Measurements from ENCODE around the gene AKR7A3.
"Not testable (repeated sequence)": the region's sequence is repeated elsewhere in the genome, so short reads cannot be mapped to it uniquely, and the experiment has no call there.

AKR7A3 gene

DNA sequence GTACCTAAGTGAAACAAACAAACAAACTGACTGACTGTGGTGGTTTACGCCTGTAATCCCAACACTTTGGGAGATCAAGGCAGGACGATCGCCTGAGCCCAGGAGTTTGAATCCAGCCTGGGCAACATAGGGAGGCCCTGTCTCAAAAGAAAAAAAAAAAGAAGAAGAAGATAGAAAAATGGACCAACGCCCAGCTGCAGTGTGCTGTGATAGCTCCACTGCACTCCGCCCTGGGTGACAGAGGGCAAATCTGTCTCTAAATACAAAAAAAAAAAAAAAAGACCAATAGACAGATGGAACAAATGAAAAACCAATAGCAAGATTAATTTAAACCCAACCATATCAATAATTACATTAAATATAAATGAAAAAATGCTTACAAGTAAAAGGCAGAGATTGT lies 13.9 kb downstream of the AKR7A3 start:
- H3K27ac ChIP-seq: no peak overlapping the region
- TF ChIP-seq ZFX (IDR thresholded peaks at IDR 0.05) (no peak), CTCF (conservative IDR thresholded peaks at IDR 0.05) (no peak)

- H3K27ac ChIP-seq: not testable (repeated sequence)
Measured at GRCh38 chr1:19273844-19274531, 14.6 kb downstream of the AKR7A3 start.

DNA sequence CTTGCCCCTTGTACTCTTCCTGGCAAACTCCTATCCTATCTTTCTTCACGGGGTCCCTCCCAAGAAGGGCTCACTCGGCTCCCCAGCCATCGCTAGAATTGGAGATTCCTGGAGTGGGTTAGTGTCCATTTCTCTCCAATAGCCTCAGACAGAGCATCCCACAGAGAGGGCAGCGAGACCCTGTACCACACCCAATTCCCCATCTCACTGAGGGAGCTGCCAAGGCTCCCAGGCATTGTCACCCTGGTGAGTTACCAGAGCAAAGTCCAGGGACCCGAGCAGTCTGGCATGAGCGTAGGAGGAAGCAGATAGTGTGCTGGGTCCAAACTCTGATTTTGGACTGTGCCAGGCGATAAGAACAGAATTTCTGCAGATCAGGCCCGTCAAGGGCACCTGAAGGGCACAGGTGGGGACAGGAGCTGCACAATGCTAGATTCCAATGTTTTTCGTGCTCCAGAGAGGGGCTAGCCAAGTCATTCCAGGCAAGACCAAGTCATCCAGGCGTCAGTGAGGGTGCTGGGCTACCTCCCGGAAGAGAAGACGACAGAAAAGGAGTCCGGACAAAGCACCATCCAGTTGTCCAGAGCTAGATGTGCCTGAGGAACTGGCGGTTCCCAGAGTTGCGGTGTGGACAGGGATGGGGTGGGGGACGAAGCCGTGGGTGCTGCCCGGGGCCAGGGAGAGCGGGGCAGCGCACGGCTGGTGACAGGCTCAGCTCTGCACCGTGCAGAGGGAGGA lies 15.3 kb downstream of the AKR7A3 start:
- H3K27ac ChIP-seq: no peak overlapping the region

DNA sequence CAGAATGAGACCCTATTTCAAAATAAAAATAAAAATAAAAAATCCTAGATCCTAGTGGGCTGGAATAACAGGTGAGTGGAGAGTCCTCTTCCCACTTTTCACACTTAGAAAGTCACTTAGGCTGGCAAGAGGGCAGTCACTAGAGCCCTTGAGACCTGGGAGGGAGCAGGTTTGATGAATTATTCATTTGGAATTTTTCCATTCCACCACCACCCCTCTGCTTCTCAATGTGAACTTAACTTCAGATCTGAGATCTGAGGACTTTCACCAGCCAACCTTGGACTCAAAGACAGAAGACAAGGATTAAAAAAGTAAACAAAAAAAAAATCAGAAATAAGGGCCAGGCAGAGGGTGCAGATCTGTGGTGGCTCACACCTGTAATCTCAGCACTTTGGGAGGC lies 16.5 kb downstream of the AKR7A3 start:
- TF ChIP-seq CTCF (conservative IDR thresholded peaks at IDR 0.05) (no peak), ZFX (IDR thresholded peaks at IDR 0.05) (no peak)
- no peak overlapping the region for H3K27ac ChIP-seq

More for the DNA sequence above, 15.3 kb downstream of the AKR7A3 start:
- TF ChIP-seq CTCF (conservative IDR thresholded peaks at IDR 0.05): no peak
- no peak for TF ChIP-seq ZFX (IDR thresholded peaks at IDR 0.05)

- H3K27ac ChIP-seq: not testable (repeated sequence)
Measured at GRCh38 chr1:19270343-19270730, 18.2 kb downstream of the AKR7A3 start.

DNA sequence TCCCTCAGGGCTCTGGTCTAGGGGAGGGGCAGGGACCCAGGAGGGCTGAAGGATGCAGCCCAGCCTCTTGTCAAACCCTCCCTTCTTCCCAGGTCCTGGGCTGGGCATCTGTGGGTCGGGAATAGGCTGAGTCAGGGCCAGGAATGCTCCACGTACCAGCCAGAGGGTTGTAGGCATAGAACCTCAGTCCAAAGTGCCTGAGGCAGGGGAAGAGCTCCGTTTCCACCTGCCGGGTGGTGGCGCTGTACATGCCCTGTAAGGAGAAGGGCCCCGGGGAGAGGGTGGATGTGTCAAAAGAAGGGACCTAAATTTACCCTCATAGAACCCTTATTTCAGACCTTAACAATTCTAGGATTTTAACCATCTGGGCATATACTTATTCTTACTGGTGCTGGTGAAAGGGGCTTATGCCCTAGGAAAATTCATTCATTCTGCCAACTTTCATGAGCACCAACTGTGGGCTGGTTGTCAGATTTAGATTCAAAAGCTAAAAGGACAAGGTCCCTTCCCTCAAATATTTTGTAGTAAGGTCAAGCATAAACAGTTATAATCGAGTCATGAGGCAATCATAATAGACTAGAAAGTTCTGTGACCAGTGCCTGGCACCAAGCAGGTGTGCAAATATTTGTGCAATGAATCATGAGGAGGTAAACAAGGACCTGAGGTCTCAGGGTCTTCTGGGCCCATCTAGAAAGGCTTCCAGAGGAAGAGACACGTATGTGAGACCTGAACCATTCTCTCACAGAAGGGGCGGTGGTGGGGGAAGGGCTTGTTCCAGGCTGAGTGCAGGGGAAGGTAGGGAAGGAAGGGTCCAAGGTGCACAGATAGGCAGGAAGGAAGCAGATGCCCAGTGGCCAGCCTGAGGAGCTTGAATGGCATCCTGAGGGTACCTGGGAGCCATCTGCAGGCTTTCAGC lies 18.9 kb downstream of the AKR7A3 start:
- H3K27ac ChIP-seq: not testable (repeated sequence)
- peak; percentile 26 for TF ChIP-seq CTCF (conservative IDR thresholded peaks at IDR 0.05)

DNA sequence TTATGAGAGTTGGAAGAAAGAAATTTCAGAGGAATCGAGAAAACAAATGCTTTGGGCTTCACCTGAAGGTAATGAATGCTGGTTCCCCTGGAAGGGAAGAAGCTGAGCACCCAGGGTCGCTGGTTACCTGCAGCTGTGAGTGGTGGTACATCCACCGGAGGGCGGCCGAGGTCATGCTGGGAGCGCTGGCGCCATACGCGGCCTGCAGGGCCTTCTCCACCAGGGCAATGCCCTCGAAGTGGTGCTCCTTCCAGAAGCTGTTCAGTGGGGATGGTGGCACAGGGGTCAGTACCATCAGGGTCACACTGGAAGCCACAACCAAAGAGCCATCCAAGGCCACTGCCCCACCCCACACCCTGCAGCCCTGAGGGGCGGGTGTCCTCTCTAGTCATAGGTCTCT lies 20.1 kb downstream of the AKR7A3 start:
- no peak for TF ChIP-seq CTCF (conservative IDR thresholded peaks at IDR 0.05)
- TF ChIP-seq ZFX (IDR thresholded peaks at IDR 0.05): no peak
- no peak overlapping the region for H3K27ac ChIP-seq

- no peak overlapping the region for H3K27ac ChIP-seq
- TF ChIP-seq ZFX (IDR thresholded peaks at IDR 0.05) (no peak), CTCF (conservative IDR thresholded peaks at IDR 0.05) (no peak)
Measured at GRCh38 chr1:19262744-19263143, 25.8 kb downstream of the AKR7A3 start.
